WTC11 (cell line): ENCODE results near the gene CALM3. TPM values are rescaled to one million over a fixed set of nuclear protein-coding genes. Genes with fewer than 3 reads are reported as not detected.

Experiments used
- ATAC-seq: fragments of 200-7000 bp; cut with Tn5 transposase; 2 replicates; pipeline ENCODE4 v1.10.0; 2021; ENCODE audit warnings: mild to moderate bottlenecking, moderate library complexity
- CTCF ChIA-PET: fragments of 300-600 bp; sonication (Branson Sonifier 250); formaldehyde crosslinking; loops from one replicate; lab custom pipeline; 2021; ENCODE audit warnings: antibody characterized with exemption; lab: Charles Lee
- POLR2A ChIA-PET: fragments of 350-600 bp; sonication (Branson Sonifier 250); formaldehyde crosslinking; loops from one replicate; lab custom pipeline; 2021; ENCODE audit warnings: antibody characterized with exemption; lab: Charles Lee
- DNase-seq: peaks from one replicate; pipeline ENCODE4 v3.0.0; 2021; ENCODE audit warnings: low spot score
- H3K27ac Mint-ChIP-seq: 2 replicates; pipeline ENCODE4 v1.8.0; 2021; ENCODE audit warnings: mixed read lengths
- H3K27me3 Mint-ChIP-seq: 2 replicates; pipeline ENCODE4 v1.8.0; 2021; ENCODE audit warnings: low read depth, mild to moderate bottlenecking, moderate library complexity, mixed read lengths
- H3K36me3 Mint-ChIP-seq: 2 replicates; pipeline ENCODE4 v1.8.0; 2021; ENCODE audit warnings: mixed read lengths
- H3K4me1 Mint-ChIP-seq: 2 replicates; pipeline ENCODE4 v1.8.0; 2022; ENCODE audit warnings: mixed read lengths
- H3K4me3 Mint-ChIP-seq: 2 replicates; pipeline ENCODE4 v1.8.0; 2021; ENCODE audit warnings: mild to moderate bottlenecking, moderate library complexity, mixed read lengths
- H3K9me3 Mint-ChIP-seq: 2 replicates; pipeline ENCODE4 v1.8.0; 2021; ENCODE audit warnings: mixed read lengths
- ELF4 ChIP-seq: sonication (generic); formaldehyde crosslinking; IDR thresholded peaks from 2 replicates; pipeline ENCODE4 v1.8.1; 2022; ENCODE audit warnings: low read depth, mild to moderate bottlenecking, moderate library complexity, missing genetic modification reagents
- ETV6 ChIP-seq: sonication (generic); formaldehyde crosslinking; IDR thresholded peaks from 2 replicates; pipeline ENCODE4 v1.8.1; 2022; ENCODE audit warnings: mild to moderate bottlenecking, missing genetic modification reagents
- GRHL2 ChIP-seq: fragments of 250-450 bp; sonication (Bioruptor Pico); IDR thresholded peaks from 2 replicates; pipeline ENCODE4 v1.8.0; 2022; ENCODE audit warnings: mild to moderate bottlenecking, moderate library complexity; ENCODE audit not compliant: insufficient replicate concordance, severe bottlenecking
- IRF2 ChIP-seq: sonication (generic); formaldehyde crosslinking; IDR thresholded peaks from 2 replicates; pipeline ENCODE4 v1.8.0; 2022; ENCODE audit warnings: low read depth, missing genetic modification reagents, borderline replicate concordance
- JAZF1 ChIP-seq: fragments of 250-450 bp; sonication (Bioruptor Pico); IDR thresholded peaks from 2 replicates; pipeline ENCODE4 v1.9.0; 2021; ENCODE audit warnings: moderate library complexity, mild to moderate bottlenecking, inconsistent platforms
- JUN ChIP-seq: sonication (generic); formaldehyde crosslinking; IDR thresholded peaks from 2 replicates; pipeline ENCODE4 v1.8.0; 2023; ENCODE audit warnings: mild to moderate bottlenecking, missing genetic modification reagents
- NFATC4 ChIP-seq: fragments of 250-450 bp; sonication (Bioruptor Pico); IDR thresholded peaks from 2 replicates; pipeline ENCODE4 v1.9.0; 2021; ENCODE audit warnings: mild to moderate bottlenecking
- NFYB ChIP-seq: sonication (generic); formaldehyde crosslinking; conservative IDR thresholded peaks from 2 replicates; pipeline ENCODE4 v1.8.0; 2022; ENCODE audit warnings: low read depth, missing genetic modification reagents
- PRRX2 ChIP-seq: fragments of 250-450 bp; sonication (Bioruptor Pico); IDR thresholded peaks from 2 replicates; pipeline ENCODE4 v1.8.0; 2021; ENCODE audit warnings: mild to moderate bottlenecking
- TEAD1 ChIP-seq: sonication (generic); formaldehyde crosslinking; IDR thresholded peaks from 2 replicates; pipeline ENCODE4 v1.8.0; 2022; ENCODE audit warnings: mild to moderate bottlenecking, missing genetic modification reagents
- TP53 ChIP-seq: sonication (generic); formaldehyde crosslinking; IDR thresholded peaks from 2 replicates; pipeline ENCODE4 v1.8.1; 2023; ENCODE audit warnings: mild to moderate bottlenecking, missing genetic modification reagents
- ZNF416 ChIP-seq: fragments of 250-450 bp; sonication (Bioruptor Pico); IDR thresholded peaks from 2 replicates; pipeline ENCODE4 v1.9.0; 2021; ENCODE audit warnings: mild to moderate bottlenecking, inconsistent platforms
- total RNA-seq: library from RNA; stranded (reverse); gene quantifications from 3 replicates; pipeline ENCODE4 v1.2.3, GENCODE V29; 2021
- TF ChIP-seq, protein P1 (sequence below): fragments of 200-600 bp; IDR thresholded peaks from 2 replicates; pipeline ENCODE4 v1.8.0; 2022; ENCODE audit warnings: antibody characterized with exemption
- TF ChIP-seq, protein P2 (sequence below): sonication (generic); formaldehyde crosslinking; IDR thresholded peaks from 2 replicates; pipeline ENCODE4 v1.8.1; 2022; ENCODE audit warnings: missing genetic modification reagents, borderline replicate concordance
- TF ChIP-seq, protein P3 (sequence below): fragments of 250-450 bp; sonication (Bioruptor Pico); conservative IDR thresholded peaks from 2 replicates; pipeline ENCODE4 v1.9.0; 2021; ENCODE audit warnings: mild to moderate bottlenecking
- TF ChIP-seq, protein P4 (sequence below): sonication (generic); formaldehyde crosslinking; IDR thresholded peaks from 2 replicates; pipeline ENCODE4 v1.8.0; 2022; ENCODE audit warnings: mild to moderate bottlenecking, missing genetic modification reagents
- TF ChIP-seq, protein P5 (sequence below): fragments of 250-450 bp; sonication (Bioruptor Pico); IDR thresholded peaks from 2 replicates; pipeline ENCODE4 v1.8.0; 2021; ENCODE audit warnings: mild to moderate bottlenecking
- TF ChIP-seq, protein P6 (sequence below): fragments of 250-450 bp; sonication (Bioruptor Pico); IDR thresholded peaks from 2 replicates; pipeline ENCODE4 v1.9.0; 2021; ENCODE audit warnings: mild to moderate bottlenecking
- TF ChIP-seq, protein P7 (sequence below): sonication (generic); formaldehyde crosslinking; IDR thresholded peaks from 2 replicates; pipeline ENCODE4 v1.8.1; 2023; ENCODE audit warnings: mild to moderate bottlenecking, moderate library complexity, missing genetic modification reagents

The CALM3 gene
- total RNA-seq, 1 experiment from 2014 or later, result 306 TPM

DNA sequence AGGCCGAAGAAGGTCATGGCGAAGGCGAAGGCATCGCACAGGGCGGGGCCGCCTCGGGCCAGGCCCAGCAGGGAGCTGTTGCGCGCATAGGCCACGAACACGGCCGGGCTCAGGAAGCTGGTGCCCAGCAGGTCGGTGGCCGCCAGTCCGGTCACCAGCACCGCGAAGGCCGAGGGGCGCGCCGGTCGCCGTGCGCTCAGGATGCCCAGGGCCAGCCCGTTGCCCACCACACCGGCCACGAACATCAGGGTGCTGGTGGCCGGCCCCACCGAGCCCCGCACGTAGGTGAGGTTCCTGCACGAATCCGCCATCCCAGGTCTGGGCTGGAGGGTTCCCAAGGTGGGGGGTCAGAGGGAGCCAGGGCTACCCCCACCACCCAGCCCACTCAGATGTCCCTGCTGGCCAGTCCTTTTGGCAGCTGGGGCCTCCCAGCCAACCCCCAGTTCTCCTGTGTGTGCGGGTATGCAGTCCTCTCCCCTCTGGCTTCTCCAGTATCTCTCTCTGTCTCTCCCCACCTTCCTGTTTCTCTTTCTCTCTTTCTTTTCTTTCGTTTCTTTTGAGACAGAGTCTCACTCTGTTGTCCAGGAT, 22.9 kb downstream of the CALM3 start (continued):
- TF ChIP-seq, protein P1, sequence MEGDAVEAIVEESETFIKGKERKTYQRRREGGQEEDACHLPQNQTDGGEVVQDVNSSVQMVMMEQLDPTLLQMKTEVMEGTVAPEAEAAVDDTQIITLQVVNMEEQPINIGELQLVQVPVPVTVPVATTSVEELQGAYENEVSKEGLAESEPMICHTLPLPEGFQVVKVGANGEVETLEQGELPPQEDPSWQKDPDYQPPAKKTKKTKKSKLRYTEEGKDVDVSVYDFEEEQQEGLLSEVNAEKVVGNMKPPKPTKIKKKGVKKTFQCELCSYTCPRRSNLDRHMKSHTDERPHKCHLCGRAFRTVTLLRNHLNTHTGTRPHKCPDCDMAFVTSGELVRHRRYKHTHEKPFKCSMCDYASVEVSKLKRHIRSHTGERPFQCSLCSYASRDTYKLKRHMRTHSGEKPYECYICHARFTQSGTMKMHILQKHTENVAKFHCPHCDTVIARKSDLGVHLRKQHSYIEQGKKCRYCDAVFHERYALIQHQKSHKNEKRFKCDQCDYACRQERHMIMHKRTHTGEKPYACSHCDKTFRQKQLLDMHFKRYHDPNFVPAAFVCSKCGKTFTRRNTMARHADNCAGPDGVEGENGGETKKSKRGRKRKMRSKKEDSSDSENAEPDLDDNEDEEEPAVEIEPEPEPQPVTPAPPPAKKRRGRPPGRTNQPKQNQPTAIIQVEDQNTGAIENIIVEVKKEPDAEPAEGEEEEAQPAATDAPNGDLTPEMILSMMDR, result no peak

DNA sequence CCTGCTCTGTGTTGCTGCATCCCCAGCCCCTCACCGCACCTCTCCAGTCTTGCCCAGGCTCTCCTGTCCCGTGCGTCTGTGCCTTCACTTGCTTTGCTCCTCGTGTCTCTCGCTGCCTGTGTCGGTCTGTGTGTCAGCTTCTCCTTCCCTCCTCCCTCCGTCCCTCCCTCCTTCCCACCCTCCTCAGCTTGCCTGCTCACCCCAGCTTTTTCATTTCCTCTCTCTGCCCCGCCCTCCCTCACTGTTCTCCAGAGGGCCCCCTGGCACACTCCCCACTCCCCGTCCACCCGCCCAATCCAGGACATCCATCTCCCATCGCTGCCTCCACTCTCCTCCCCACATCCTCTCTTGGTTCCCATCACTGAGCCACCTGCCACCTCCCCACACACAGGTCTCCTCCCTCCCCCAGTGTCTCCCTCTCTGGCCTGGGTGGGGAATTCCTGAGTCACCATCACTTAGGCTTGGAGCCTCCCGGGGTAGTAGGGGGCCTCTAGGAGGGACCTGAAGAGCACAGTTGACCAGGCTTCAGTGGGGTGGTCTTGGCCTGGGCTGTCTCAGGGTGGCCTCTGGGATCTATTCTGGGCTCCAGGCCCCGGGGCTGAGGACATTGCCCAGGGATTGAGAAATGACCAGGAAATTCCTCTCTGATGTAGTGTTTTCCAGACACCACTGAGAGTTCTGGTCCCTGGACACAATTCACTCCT, 24.0 kb downstream of the CALM3 start, which contains the start of gene PTGIR:
TSS of gene PTGIR (minus strand) at position 132 of the 704 bp plus-strand sequence. CDS start 864 bp downstream, outside the sequence.
- H3K27me3 Mint-ChIP-seq, result no peaks in the 10 kb centered on the region; the same call in 1 of the 2 replicates
- H3K9me3 Mint-ChIP-seq, result no peaks in the 10 kb centered on the region
- ChIA-PET POLR2A (interaction anchor here (0.7 kb wide), 1 partner anchor 1095 kb away, joined by 3 read pairs; no protein-coding TSS in a partner anchor), CTCF (interaction anchor here (1.1 to 2.8 kb wide), 4 partner anchors 8 to 37 kb away, joined by 3 to 15 read pairs (median 13); partner anchors contain the start of gene DACT3)
- ATAC-seq, result peak; percentile 53
- no peak within 1 kb of the TSS for H3K27ac Mint-ChIP-seq
- peaks cover 8% of the 10 kb centered on the region for H3K4me1 Mint-ChIP-seq
- H3K36me3 Mint-ChIP-seq, result no peaks in the 10 kb centered on the region
- no peak for DNase-seq
- H3K4me3 Mint-ChIP-seq, result no peak within 1 kb of the TSS
- TF ChIP-seq TP53, result no peak
- TF ChIP-seq IRF2, result no peak
- no peak for TF ChIP-seq ZNF416 (CRISPR knock-in tag)
- no peak for TF ChIP-seq JUN (CRISPR knock-in tag)
- TF ChIP-seq, protein P2, sequence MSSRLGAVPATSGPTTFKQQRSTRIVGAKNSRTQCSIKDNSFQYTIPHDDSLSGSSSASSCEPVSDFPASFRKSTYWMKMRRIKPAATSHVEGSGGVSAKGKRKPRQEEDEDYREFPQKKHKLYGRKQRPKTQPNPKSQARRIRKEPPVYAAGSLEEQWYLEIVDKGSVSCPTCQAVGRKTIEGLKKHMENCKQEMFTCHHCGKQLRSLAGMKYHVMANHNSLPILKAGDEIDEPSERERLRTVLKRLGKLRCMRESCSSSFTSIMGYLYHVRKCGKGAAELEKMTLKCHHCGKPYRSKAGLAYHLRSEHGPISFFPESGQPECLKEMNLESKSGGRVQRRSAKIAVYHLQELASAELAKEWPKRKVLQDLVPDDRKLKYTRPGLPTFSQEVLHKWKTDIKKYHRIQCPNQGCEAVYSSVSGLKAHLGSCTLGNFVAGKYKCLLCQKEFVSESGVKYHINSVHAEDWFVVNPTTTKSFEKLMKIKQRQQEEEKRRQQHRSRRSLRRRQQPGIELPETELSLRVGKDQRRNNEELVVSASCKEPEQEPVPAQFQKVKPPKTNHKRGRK (CRISPR knock-in tag), result no peak
- TF ChIP-seq NFYB, result no peak

DNA sequence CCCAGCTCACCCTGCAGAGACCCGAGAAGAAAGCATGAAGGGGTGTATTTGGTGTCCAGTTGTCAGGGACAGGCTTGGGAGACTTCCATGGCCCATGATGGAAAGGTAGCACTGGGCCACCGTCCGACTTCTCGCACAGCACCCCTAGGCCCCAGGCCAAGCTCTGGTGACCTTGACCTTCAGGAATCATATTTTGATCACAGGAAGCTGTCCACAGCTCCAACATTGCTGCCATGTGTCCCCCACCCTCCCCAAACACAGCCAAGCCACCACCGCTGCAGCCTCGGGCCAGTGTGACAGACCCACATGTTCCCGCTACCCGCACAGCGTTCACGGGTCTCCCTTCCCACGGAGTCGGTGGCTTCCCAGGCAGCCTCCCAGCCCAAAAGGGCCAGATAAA, 24.6 kb downstream of the CALM3 start:
- no peaks in the 10 kb centered on the region for H3K36me3 Mint-ChIP-seq
- H3K27ac Mint-ChIP-seq, result no peak overlapping the region
- no peak for ATAC-seq
- no peaks in the 10 kb centered on the region for H3K9me3 Mint-ChIP-seq
- TF ChIP-seq TEAD1 (CRISPR knock-in tag) (no peak), ZNF416 (CRISPR knock-in tag) (no peak), GRHL2 (CRISPR knock-in tag) (no peak), PRRX2 (CRISPR knock-in tag) (no peak), JAZF1 (CRISPR knock-in tag) (no peak), NFATC4 (CRISPR knock-in tag) (no peak), IRF2 (no peak), ETV6 (CRISPR knock-in tag) (no peak), ELF4 (CRISPR knock-in tag) (no peak)
- TF ChIP-seq, protein P2 (CRISPR knock-in tag), result no peak
- TF ChIP-seq, protein P3, sequence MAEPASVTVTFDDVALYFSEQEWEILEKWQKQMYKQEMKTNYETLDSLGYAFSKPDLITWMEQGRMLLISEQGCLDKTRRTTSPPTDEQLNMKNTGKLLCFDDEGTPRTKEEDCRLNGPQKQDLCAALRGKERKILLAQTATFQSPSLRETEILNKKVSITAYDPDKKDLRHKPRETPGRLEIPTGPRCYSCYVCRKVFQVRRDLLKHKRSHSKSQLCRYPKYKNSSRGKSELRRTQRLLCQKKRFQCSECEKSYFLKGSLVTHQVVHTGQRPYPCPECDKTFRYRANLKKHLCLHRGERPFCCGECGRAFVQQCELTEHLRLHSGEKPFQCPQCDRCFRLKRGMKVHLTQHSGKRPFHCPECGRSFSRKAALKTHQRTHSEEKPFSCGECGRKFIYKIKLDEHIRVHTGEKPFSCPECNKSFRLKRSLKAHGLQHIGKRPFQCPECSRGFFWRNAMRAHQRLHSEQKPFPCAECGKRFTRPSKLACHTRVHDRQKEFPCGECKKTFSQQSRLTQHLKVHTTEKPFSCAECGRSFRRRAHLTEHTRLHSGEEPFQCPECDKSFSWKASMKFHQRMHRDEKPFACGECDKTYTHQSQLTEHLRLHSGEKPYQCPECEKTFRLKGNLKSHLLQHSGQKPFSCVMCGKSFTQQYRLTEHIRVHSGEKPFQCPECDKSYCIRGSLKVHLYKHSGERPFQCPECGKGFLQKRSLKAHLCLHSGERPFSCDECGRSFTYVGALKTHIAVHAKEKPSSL, result no peak
- TF ChIP-seq, protein P4, sequence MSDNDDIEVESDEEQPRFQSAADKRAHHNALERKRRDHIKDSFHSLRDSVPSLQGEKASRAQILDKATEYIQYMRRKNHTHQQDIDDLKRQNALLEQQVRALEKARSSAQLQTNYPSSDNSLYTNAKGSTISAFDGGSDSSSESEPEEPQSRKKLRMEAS, result no peak
- TF ChIP-seq, protein P5, sequence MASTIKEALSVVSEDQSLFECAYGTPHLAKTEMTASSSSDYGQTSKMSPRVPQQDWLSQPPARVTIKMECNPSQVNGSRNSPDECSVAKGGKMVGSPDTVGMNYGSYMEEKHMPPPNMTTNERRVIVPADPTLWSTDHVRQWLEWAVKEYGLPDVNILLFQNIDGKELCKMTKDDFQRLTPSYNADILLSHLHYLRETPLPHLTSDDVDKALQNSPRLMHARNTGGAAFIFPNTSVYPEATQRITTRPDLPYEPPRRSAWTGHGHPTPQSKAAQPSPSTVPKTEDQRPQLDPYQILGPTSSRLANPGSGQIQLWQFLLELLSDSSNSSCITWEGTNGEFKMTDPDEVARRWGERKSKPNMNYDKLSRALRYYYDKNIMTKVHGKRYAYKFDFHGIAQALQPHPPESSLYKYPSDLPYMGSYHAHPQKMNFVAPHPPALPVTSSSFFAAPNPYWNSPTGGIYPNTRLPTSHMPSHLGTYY, result no peak
- TF ChIP-seq, protein P6, sequence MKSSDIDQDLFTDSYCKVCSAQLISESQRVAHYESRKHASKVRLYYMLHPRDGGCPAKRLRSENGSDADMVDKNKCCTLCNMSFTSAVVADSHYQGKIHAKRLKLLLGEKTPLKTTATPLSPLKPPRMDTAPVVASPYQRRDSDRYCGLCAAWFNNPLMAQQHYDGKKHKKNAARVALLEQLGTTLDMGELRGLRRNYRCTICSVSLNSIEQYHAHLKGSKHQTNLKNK (CRISPR knock-in tag), result no peak
- TF ChIP-seq, protein P7, sequence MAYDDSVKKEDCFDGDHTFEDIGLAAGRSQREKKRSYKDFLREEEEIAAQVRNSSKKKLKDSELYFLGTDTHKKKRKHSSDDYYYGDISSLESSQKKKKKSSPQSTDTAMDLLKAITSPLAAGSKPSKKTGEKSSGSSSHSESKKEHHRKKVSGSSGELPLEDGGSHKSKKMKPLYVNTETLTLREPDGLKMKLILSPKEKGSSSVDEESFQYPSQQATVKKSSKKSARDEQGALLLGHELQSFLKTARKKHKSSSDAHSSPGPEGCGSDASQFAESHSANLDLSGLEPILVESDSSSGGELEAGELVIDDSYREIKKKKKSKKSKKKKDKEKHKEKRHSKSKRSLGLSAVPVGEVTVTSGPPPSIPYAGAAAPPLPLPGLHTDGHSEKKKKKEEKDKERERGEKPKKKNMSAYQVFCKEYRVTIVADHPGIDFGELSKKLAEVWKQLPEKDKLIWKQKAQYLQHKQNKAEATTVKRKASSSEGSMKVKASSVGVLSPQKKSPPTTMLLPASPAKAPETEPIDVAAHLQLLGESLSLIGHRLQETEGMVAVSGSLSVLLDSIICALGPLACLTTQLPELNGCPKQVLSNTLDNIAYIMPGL (CRISPR knock-in tag), result no peak
- ChIA-PET POLR2A (interaction anchor here (0.7 kb wide), 1 partner anchor 1096 kb away, joined by 3 read pairs; no protein-coding TSS in a partner anchor), CTCF (interaction anchor here (0.7 to 2.8 kb wide), 6 partner anchors 9 to 201 kb away, joined by 3 to 15 read pairs (median 4); partner anchors contain the start of gene DACT3)
- H3K4me3 Mint-ChIP-seq, result no peak overlapping the region
- H3K27me3 Mint-ChIP-seq, result no peaks in the 10 kb centered on the region; the same call in 1 of the 2 replicates
- H3K4me1 Mint-ChIP-seq, result peaks cover 12% of the 10 kb centered on the region
- no peak for DNase-seq
